SW480 (cell line): Measurements from ENCODE around the gene ASCL5.

ENCODE experiments used
- DNase-seq: peaks from one replicate; pipeline ENCODE4 v3.0.0-alpha.2; 2016; ENCODE audit warnings: low spot score

ASCL5 gene

GRCh38 chr1:201153474-201154388, 26.7 kb upstream of the ASCL5 start:
- peak; percentile 26 for DNase-seq

GRCh38 chr1:201149400-201149799, 22.4 kb upstream of the ASCL5 start:
- peak; percentile 62 for DNase-seq

GRCh38 chr1:201147396-201148015, 20.5 kb upstream of the ASCL5 start:
- DNase-seq = no peak

GRCh38 chr1:201146626-201147390, 19.8 kb upstream of the ASCL5 start:
- no peak for DNase-seq

- no peak for DNase-seq
These were observed 18.8 kb upstream of the ASCL5 start for GRCh38 chr1:201145816-201146215.

- no peak for DNase-seq
These were observed 18.1 kb upstream of the ASCL5 start for GRCh38 chr1:201145132-201145531.

- no peak for DNase-seq
These were observed 17.7 kb upstream of the ASCL5 start for GRCh38 chr1:201144701-201145100.

- DNase-seq = no peak
These were observed 17.0 kb upstream of the ASCL5 start for GRCh38 chr1:201143726-201144635.

GRCh38 chr1:201142849-201143725, 16.1 kb upstream of the ASCL5 start:
- no peak for DNase-seq

GRCh38 chr1:201142011-201142848, 15.2 kb upstream of the ASCL5 start:
- no peak for DNase-seq

GRCh38 chr1:201141418-201141817, 14.4 kb upstream of the ASCL5 start:
- no peak for DNase-seq

- DNase-seq = no peak
These were observed 13.9 kb upstream of the ASCL5 start for GRCh38 chr1:201140941-201141260.

GRCh38 chr1:201140235-201140940, 13.4 kb upstream of the ASCL5 start:
- DNase-seq = no peak

GRCh38 chr1:201139756-201140155, 12.8 kb upstream of the ASCL5 start:
- no peak for DNase-seq

GRCh38 chr1:201139306-201139705, 12.3 kb upstream of the ASCL5 start:
- DNase-seq = no peak

- no peak for DNase-seq
These were observed 11.4 kb upstream of the ASCL5 start for GRCh38 chr1:201138311-201138840.

- DNase-seq = no peak
These were observed 10.8 kb upstream of the ASCL5 start for GRCh38 chr1:201137579-201138310.

GRCh38 chr1:201137024-201137392, 10.0 kb upstream of the ASCL5 start:
- no peak for DNase-seq
